OCI-LY1 (cell line): ENCODE measurements around the gene ENTPD8.

Source experiments
- H2AFZ ChIP-seq: fragments of 200-600 bp; sonication (generic), shearing (Covaris generic); 2 replicates; pipeline ENCODE4 v1.6.0; 2014; ENCODE audit warnings: antibody characterized with exemption, mild to moderate bottlenecking, low read length
- H3F3A ChIP-seq: fragments of 200-600 bp; sonication (generic), shearing (Covaris generic); 2 replicates; pipeline ENCODE4 v1.6.0; 2014; ENCODE audit warnings: mild to moderate bottlenecking, antibody characterized with exemption, low read length, moderate library complexity; ENCODE audit not compliant: insufficient read depth
- H3K27ac ChIP-seq: fragments of 200-600 bp; sonication (generic); 2 replicates; pipeline ENCODE4 v1.5.1; 2014; ENCODE audit warnings: low read length, mixed run types, mild to moderate bottlenecking, low read depth; ENCODE audit not compliant: poor library complexity, severe bottlenecking
- H3K27me3 ChIP-seq: fragments of 200-600 bp; sonication (generic); 2 replicates; pipeline ENCODE4 v1.6.0; 2014; ENCODE audit warnings: antibody characterized with exemption, mild to moderate bottlenecking, low read length, moderate library complexity; ENCODE audit not compliant: insufficient read depth
- H3K36me3 ChIP-seq: fragments of 200-600 bp; sonication (generic); 2 replicates; pipeline ENCODE4 v1.6.1; 2014; ENCODE audit warnings: mild to moderate bottlenecking, antibody characterized with exemption, low read length, moderate library complexity, mixed read lengths; ENCODE audit not compliant: insufficient read depth
- H3K4me1 ChIP-seq: fragments of 200-600 bp; sonication (generic); 2 replicates; pipeline ENCODE4 v1.5.1; 2014; ENCODE audit warnings: mild to moderate bottlenecking, low read length, moderate library complexity; ENCODE audit not compliant: insufficient read depth, severe bottlenecking
- H3K4me2 ChIP-seq: fragments of 200-600 bp; sonication (generic), shearing (Covaris generic); 2 replicates; pipeline ENCODE4 v1.6.1; 2014; ENCODE audit warnings: low read length
- H3K4me3 ChIP-seq: fragments of 200-600 bp; sonication (generic); 2 replicates; pipeline ENCODE4 v1.5.1; 2014; ENCODE audit warnings: low read length, low read depth, mild to moderate bottlenecking, mixed read lengths; ENCODE audit not compliant: poor library complexity, severe bottlenecking
- H3K79me2 ChIP-seq: fragments of 200-600 bp; shearing (Covaris generic); 2 replicates; pipeline ENCODE4 v1.6.1; 2016; ENCODE audit warnings: mixed run types, low read length, mixed read lengths; ENCODE audit not compliant: insufficient read depth
- H3K9ac ChIP-seq: fragments of 200-600 bp; sonication (generic), shearing (Covaris generic); 2 replicates; pipeline ENCODE4 v1.6.1; 2014; ENCODE audit warnings: mild to moderate bottlenecking, low read length, mixed read lengths
- H3K9me2 ChIP-seq: fragments of 200-600 bp; sonication (generic), shearing (Covaris generic); 2 replicates; pipeline ENCODE4 v1.6.1; 2014; ENCODE audit warnings: low read depth, mild to moderate bottlenecking, low read length, mixed read lengths
- H3K9me3 ChIP-seq: fragments of 200-600 bp; shearing (Covaris generic); 2 replicates; pipeline ENCODE4 v1.6.1; 2014; ENCODE audit warnings: low read length, mixed read lengths
- H4K20me1 ChIP-seq: fragments of 200-600 bp; sonication (generic), shearing (Covaris generic); 2 replicates; pipeline ENCODE4 v1.6.0; 2016; ENCODE audit warnings: mild to moderate bottlenecking, low read length; ENCODE audit not compliant: insufficient read depth
- EZH2 ChIP-seq: fragments of 200-600 bp; sonication (generic), shearing (Covaris generic); IDR thresholded peaks from 2 replicates; pipeline ENCODE4 v1.8.0; 2017; ENCODE audit warnings: borderline replicate concordance, mixed run types, mild to moderate bottlenecking, antibody characterized with exemption, low read length, moderate library complexity, mixed read lengths
- TF ChIP-seq, protein P1 (sequence below): fragments of 200-600 bp; sonication (generic), shearing (Covaris generic); IDR thresholded peaks from 2 replicates; pipeline ENCODE4 v1.5.1; 2017; ENCODE audit warnings: mild to moderate bottlenecking, antibody characterized with exemption, low read length, moderate library complexity, mixed read lengths

Gene ENTPD8

GRCh38 chr9:137476856-137477255 is 35.7 kb upstream of the ENTPD8 start:
- TF ChIP-seq EZH2, result no peak
- TF ChIP-seq, protein P1, sequence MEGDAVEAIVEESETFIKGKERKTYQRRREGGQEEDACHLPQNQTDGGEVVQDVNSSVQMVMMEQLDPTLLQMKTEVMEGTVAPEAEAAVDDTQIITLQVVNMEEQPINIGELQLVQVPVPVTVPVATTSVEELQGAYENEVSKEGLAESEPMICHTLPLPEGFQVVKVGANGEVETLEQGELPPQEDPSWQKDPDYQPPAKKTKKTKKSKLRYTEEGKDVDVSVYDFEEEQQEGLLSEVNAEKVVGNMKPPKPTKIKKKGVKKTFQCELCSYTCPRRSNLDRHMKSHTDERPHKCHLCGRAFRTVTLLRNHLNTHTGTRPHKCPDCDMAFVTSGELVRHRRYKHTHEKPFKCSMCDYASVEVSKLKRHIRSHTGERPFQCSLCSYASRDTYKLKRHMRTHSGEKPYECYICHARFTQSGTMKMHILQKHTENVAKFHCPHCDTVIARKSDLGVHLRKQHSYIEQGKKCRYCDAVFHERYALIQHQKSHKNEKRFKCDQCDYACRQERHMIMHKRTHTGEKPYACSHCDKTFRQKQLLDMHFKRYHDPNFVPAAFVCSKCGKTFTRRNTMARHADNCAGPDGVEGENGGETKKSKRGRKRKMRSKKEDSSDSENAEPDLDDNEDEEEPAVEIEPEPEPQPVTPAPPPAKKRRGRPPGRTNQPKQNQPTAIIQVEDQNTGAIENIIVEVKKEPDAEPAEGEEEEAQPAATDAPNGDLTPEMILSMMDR, result no peak
- no peak overlapping the region for H3K4me2 ChIP-seq
- no peaks in the 10 kb centered on the region for H4K20me1 ChIP-seq
- H3K9me2 ChIP-seq, result no peaks in the 10 kb centered on the region
- H3K27ac ChIP-seq, result no peak overlapping the region
- H3K9ac ChIP-seq, result no peak overlapping the region
- H2AFZ ChIP-seq, result no peak overlapping the region
- no peak overlapping the region for H3K4me3 ChIP-seq
- no peaks in the 10 kb centered on the region; the same call in 1 of the 2 replicates for H3K27me3 ChIP-seq
- H3K79me2 ChIP-seq, result no peaks in the 10 kb centered on the region
- H3F3A ChIP-seq, result no peaks in the 10 kb centered on the region
- H3K36me3 ChIP-seq, result no peaks in the 10 kb centered on the region
- H3K9me3 ChIP-seq, result peaks cover 8% of the 10 kb centered on the region; the same call in 1 of the 2 replicates
- no peaks in the 10 kb centered on the region for H3K4me1 ChIP-seq

GRCh38 chr9:137475666-137476065 is 34.5 kb upstream of the ENTPD8 start:
- Histone ChIP-seq H3K27me3 (no peaks in the 10 kb centered on the region; the same call in 1 of the 2 replicates), H3K9me2 (no peaks in the 10 kb centered on the region), H2AFZ (no peak overlapping the region), H3K27ac (no peak overlapping the region), H3K9me3 (peaks cover 8% of the 10 kb centered on the region; the same call in 1 of the 2 replicates), H3K4me1 (no peaks in the 10 kb centered on the region), H4K20me1 (no peaks in the 10 kb centered on the region), H3K4me2 (no peak overlapping the region), H3K36me3 (no peaks in the 10 kb centered on the region), H3K9ac (no peak overlapping the region), H3K4me3 (no peak overlapping the region), H3K79me2 (no peaks in the 10 kb centered on the region), H3F3A (no peaks in the 10 kb centered on the region)
- no peak for TF ChIP-seq EZH2
- TF ChIP-seq, protein P1, result no peak

DNA sequence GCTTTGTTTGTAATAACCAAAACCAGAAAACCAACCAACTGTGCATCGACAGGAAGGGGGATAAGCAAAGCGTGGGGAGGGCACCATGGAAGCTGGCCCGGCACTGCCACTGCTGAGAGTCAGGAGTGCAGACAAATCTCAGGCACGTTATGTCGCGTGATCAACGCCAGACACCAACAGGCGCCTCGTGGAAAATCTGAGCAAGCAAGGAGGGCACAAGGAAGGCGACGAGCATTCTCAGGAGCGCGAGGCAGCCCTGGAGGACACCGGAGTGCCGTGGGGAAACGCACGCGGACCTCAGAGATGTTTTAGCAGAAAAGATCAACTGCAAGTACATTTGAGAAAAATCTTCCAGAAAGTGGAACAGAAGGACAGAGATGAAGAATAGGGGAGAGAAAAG is 33.1 kb upstream of the ENTPD8 start:
- H3K9ac ChIP-seq, result no peak overlapping the region
- no peak overlapping the region for H2AFZ ChIP-seq
- TF ChIP-seq, protein P1, result no peak
- no peak for TF ChIP-seq EZH2
- no peaks in the 10 kb centered on the region for H4K20me1 ChIP-seq
- H3K27me3 ChIP-seq, result no peaks in the 10 kb centered on the region; the same call in 1 of the 2 replicates
- H3K4me1 ChIP-seq, result no peaks in the 10 kb centered on the region
- no peaks in the 10 kb centered on the region for H3K36me3 ChIP-seq
- no peaks in the 10 kb centered on the region for H3F3A ChIP-seq
- H3K9me3 ChIP-seq, result peaks cover 8% of the 10 kb centered on the region; the same call in 1 of the 2 replicates
- no peaks in the 10 kb centered on the region for H3K9me2 ChIP-seq
- H3K27ac ChIP-seq, result no peak overlapping the region
- no peaks in the 10 kb centered on the region for H3K79me2 ChIP-seq
- no peak overlapping the region for H3K4me2 ChIP-seq
- H3K4me3 ChIP-seq, result no peak overlapping the region
